Measurements from ENCODE around the gene TAS2R8. TPM values are rescaled to one million over a fixed set of nuclear protein-coding genes. Genes with fewer than 3 reads are reported as not detected.

The TAS2R8 gene
- total and polyA plus RNA-seq, 10 of the 15 experiments (the other 5 are each of a cell fraction or from before 2014, with no cell fraction given) = not detected

- no peak for TF ChIP-seq HSF1 (IDR thresholded peaks at IDR 0.05; ENCODE audit: low read depth, low read length)
Measured at GRCh38 chr12:10802587-10802986, 4.5 kb downstream of the TAS2R8 start, which contains the start of gene TAS2R7 (continued).

- FAIRE-seq (no peak), DNase-seq (ENCODE audit: low read depth, low spot score) (no peak), ATAC-seq (no peak)
- H3K36me3 ChIP-seq (ENCODE audit: control insufficient read depth in 2 of 2, insufficient read depth in 2 of 2, low read length in 1 of 2) = no peaks in the 10 kb centered on the region
- ChIA-PET RAD21 (ENCODE audit: unreplicated experiment) (no interaction called here), CTCF (interaction anchor here (0.6 kb wide), 1 partner anchor 330 kb away, joined by 4 read pairs; no protein-coding TSS in a partner anchor), SMC1A (ENCODE audit: uncharacterized antibody, unreplicated experiment) (no interaction called here), POLR2A (no interaction called here)
- H3K9me3 ChIP-seq (replicated peaks; ENCODE audit: control insufficient read depth, insufficient read depth, low read length) = no peaks in the 10 kb centered on the region
- H3K4me1 ChIP-seq (ENCODE audit: control insufficient read depth, insufficient read depth, low read length) = no peaks in the 10 kb centered on the region
- H4K20me1 ChIP-seq (ENCODE audit: control insufficient read depth, insufficient read depth) = no peaks in the 10 kb centered on the region
- H3K4me3 ChIP-seq = no peak overlapping the region
- no peak overlapping the region for H3K27ac ChIP-seq (ENCODE audit: control insufficient read depth, insufficient read depth)
- intact Hi-C loops (cut with micrococcal nuclease; ENCODE audit: unreplicated experiment) = no loop called here
- no peak overlapping the region for H2AFZ ChIP-seq (ENCODE audit: control insufficient read depth, low read depth, low read length)
- H3K4me2 ChIP-seq (ENCODE audit: control insufficient read depth, insufficient read depth) = no peak overlapping the region
- 22% methylated on average over 5 of the region's 5 CpGs for WGBS (ENCODE audit: insufficient coverage, insufficient replicate concordance, low lambda C conversion rate, missing lambda C conversion rate)
- H3K27me3 ChIP-seq (replicated peaks in 1 of 2; ENCODE audit: control insufficient read depth in 2 of 2, insufficient read depth in 2 of 2, low read length in 1 of 2) = peaks cover 1 to 3% of the 10 kb centered on the region in 2 experiments; a peak in 2 of 4 replicates
- no peak overlapping the region for H3K9ac ChIP-seq (ENCODE audit: control insufficient read depth, insufficient read depth, low read length)
- in situ Hi-C loops (cut with MboI) = no loop called here
- BruUV-seq (replicated peaks) = no TSS peak
- H3K79me2 ChIP-seq (ENCODE audit: control insufficient read depth, insufficient read depth, low read length) = no peaks in the 10 kb centered on the region
- no peak for TF ChIP-seq HCFC1 (IDR thresholded peaks at IDR 0.05; ENCODE audit: low read length)
- TF ChIP-seq NR2C2 (IDR thresholded peaks at IDR 0.05; ENCODE audit: borderline replicate concordance, control insufficient read depth, insufficient read length, low read depth) = no peak
- no peak for TF ChIP-seq HSF1 (IDR thresholded peaks at IDR 0.05; ENCODE audit: low read depth, low read length)
- no peak for TF ChIP-seq MLLT1 (IDR thresholded peaks at IDR 0.05)
- TF ChIP-seq CREB1 (IDR thresholded peaks at IDR 0.05; ENCODE audit: low read depth) = no peak
- no peak for TF ChIP-seq FOXM1 (IDR thresholded peaks at IDR 0.05; ENCODE audit: low read depth, low read length)
- TF ChIP-seq BMI1 (IDR thresholded peaks at IDR 0.05; ENCODE audit: borderline replicate concordance) = no peak
- TF ChIP-seq SKIL (IDR thresholded peaks at IDR 0.05; ENCODE audit: low read depth, poor library complexity, severe bottlenecking) = no peak
- no peak for TF ChIP-seq POLR2AphosphoS2 (IDR thresholded peaks at IDR 0.05; ENCODE audit: low read depth, low read length)
- no peak for TF ChIP-seq ZNF687 (IDR thresholded peaks at IDR 0.05)
- no peak for TF ChIP-seq SMAD1 (IDR thresholded peaks at IDR 0.05; ENCODE audit: low read depth, partially characterized antibody)
Measured at GRCh38 chr12:10801741-10802140, 5.3 kb downstream of the TAS2R8 start.
